ENCODE results near the gene RBFA.

DNA sequence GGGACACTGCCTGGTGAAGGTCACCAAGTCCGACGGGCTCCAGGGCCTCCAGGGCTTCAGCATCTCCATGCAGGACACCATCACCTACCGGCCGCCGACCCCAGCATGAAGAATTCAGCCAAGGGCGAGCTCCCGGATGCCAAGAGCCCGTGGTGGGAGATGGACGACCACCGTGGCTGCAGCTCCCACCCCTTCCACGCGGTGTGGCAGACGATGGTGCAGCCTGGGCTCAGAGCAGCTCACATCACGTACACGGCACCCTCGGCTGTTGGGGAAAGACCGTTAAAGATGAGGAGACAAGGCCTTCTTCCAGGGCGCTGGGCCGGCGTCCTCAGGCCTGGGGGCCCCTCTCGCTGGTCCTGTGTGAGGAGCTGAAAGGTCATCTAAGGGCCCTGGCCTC is 43.6 kb downstream of the RBFA start:
- TF ChIP-seq, protein P1, sequence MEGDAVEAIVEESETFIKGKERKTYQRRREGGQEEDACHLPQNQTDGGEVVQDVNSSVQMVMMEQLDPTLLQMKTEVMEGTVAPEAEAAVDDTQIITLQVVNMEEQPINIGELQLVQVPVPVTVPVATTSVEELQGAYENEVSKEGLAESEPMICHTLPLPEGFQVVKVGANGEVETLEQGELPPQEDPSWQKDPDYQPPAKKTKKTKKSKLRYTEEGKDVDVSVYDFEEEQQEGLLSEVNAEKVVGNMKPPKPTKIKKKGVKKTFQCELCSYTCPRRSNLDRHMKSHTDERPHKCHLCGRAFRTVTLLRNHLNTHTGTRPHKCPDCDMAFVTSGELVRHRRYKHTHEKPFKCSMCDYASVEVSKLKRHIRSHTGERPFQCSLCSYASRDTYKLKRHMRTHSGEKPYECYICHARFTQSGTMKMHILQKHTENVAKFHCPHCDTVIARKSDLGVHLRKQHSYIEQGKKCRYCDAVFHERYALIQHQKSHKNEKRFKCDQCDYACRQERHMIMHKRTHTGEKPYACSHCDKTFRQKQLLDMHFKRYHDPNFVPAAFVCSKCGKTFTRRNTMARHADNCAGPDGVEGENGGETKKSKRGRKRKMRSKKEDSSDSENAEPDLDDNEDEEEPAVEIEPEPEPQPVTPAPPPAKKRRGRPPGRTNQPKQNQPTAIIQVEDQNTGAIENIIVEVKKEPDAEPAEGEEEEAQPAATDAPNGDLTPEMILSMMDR (conservative IDR thresholded peaks at IDR 0.05; ENCODE audit: low read depth, low read length), result no peak
- TF ChIP-seq EZH2 (IDR thresholded peaks at IDR 0.05; ENCODE audit: low read length, unreplicated experiment) (no peak), EZH2phosphoT487 (IDR thresholded peaks at IDR 0.05; ENCODE audit: borderline replicate concordance, low read length) (no peak)
